AG04449 (cell line): ENCODE results near the gene WDR73.

Experiments used
- CTCF ChIA-PET: fragments of 350-600 bp; formaldehyde crosslinking; extraction: SDS; loops from one replicate; lab custom pipeline; 2021; ENCODE audit warnings: antibody characterized with exemption; lab: Yijun Ruan, JAX
- POLR2A ChIA-PET: fragments of 400-600, 350-600 bp; formaldehyde crosslinking; extraction: SDS; loops from one replicate; lab custom pipeline; 2020; ENCODE audit warnings: antibody characterized with exemption, inconsistent platforms; lab: Yijun Ruan, JAX
- DNase-seq: peaks from one replicate; pipeline ENCODE4 v3.0.0-alpha.2; 2010; ENCODE audit warnings: low read depth, low spot score
- H3K4me3 ChIP-seq: 2 replicates; pipeline ENCODE4 v1.5.1; 2011; ENCODE audit warnings: low read depth, mild to moderate bottlenecking, control low read depth, low read length
- CTCF ChIP-seq: IDR thresholded peaks from one replicate; pipeline ENCODE4 v1.5.1; 2011; ENCODE audit warnings: mild to moderate bottlenecking, moderate library complexity, low read length, control low read depth, inconsistent platforms; ENCODE audit not compliant: insufficient read depth; ENCODE audit errors: missing control alignments

The WDR73 gene

GRCh38 chr15:84659904-84660781 is 6.1 kb upstream of the WDR73 start:
- H3K4me3 ChIP-seq: no peak overlapping the region
- no peak for DNase-seq
- POLR2A ChIA-PET: interaction anchor here (0.9 kb wide), 1 partner anchor 56 kb away, joined by 3 read pairs; the partner anchor contains the start of gene SEC11A
- TF ChIP-seq CTCF: no peak
- CTCF ChIA-PET: interaction anchor here (1.0 to 3.6 kb wide), 6 partner anchors 8 to 269 kb away, joined by 3 to 26 read pairs (median 8); partner anchors contain the start of gene SEC11A

GRCh38 chr15:84658788-84659411 is 4.8 kb upstream of the WDR73 start:
- peak overlapping the region; percentile 57 for H3K4me3 ChIP-seq
- no peak for TF ChIP-seq CTCF
- ChIA-PET CTCF (interaction anchor here (0.6 to 3.6 kb wide), 14 partner anchors 7 to 329 kb away, joined by 3 to 26 read pairs (median 4); partner anchors contain the start of gene SEC11A), POLR2A (interaction anchor here (0.6 to 1.5 kb wide), 4 partner anchors 10 to 180 kb away, joined by 3 to 7 read pairs (median 4); partner anchors contain the start of gene SEC11A)
- no peak for DNase-seq

GRCh38 chr15:84658080-84658787 is 4.2 kb upstream of the WDR73 start, which contains the start of gene NMB:
NMB (minus strand) TSS chr15:84658199; CDS start chr15:84658152, 47 bp downstream.
- TF ChIP-seq CTCF: peak; percentile 71
- no peak for DNase-seq
- ChIA-PET CTCF (interaction anchor here (0.6 to 3.6 kb wide), 14 partner anchors 8 to 330 kb away, joined by 3 to 26 read pairs (median 4); partner anchors contain the start of gene SEC11A), POLR2A (interaction anchor here (0.6 to 1.5 kb wide), 7 partner anchors 9 to 253 kb away, joined by 3 to 7 read pairs (median 3); partner anchors contain the start of gene SEC11A)
- H3K4me3 ChIP-seq: peak within 1 kb of the TSS; percentile 57

- ChIA-PET POLR2A (interaction anchor here (0.6 to 1.5 kb wide), 3 partner anchors 9 to 254 kb away, joined by 3 to 7 read pairs (median 3); partner anchors contain the start of gene SEC11A), CTCF (interaction anchor here (1.1 to 3.6 kb wide), 6 partner anchors 10 to 330 kb away, joined by 3 to 26 read pairs (median 6); partner anchors contain the start of gene SEC11A)
- H3K4me3 ChIP-seq: peak overlapping the region; percentile 57
- TF ChIP-seq CTCF: no peak
- DNase-seq: no peak
Measured at GRCh38 chr15:84657748-84658079, 3.6 kb upstream of the WDR73 start.

- TF ChIP-seq CTCF: no peak
- ChIA-PET POLR2A (no interaction called here), CTCF (interaction anchor here (0.8 to 2.8 kb wide), 8 partner anchors 9 to 272 kb away, joined by 3 to 29 read pairs (median 4); no protein-coding TSS in a partner anchor)
- H3K4me3 ChIP-seq: no peak overlapping the region
- DNase-seq: no peak
Measured at GRCh38 chr15:84656972-84657371, 2.9 kb upstream of the WDR73 start.
